HEK293 (cell line): ENCODE measurements around the gene RAVER2.

Source experiments
- ELK4 ChIP-seq: IDR thresholded peaks from 2 replicates; pipeline ENCODE4 v1.6.1; 2011; ENCODE audit warnings: mild to moderate bottlenecking, low read depth, low read length, borderline replicate concordance
- KLF1 ChIP-seq: fragments of 450-650 bp; formaldehyde crosslinking; IDR thresholded peaks from 2 replicates; pipeline ENCODE4 v1.5.1; 2016; ENCODE audit warnings: missing biosample characterization, missing genetic modification characterization
- ZSCAN16 ChIP-seq: fragments of 450-650 bp; formaldehyde crosslinking; IDR thresholded peaks from 2 replicates; pipeline ENCODE4 v1.5.1; 2016; ENCODE audit warnings: missing biosample characterization, missing genetic modification characterization

- TF ChIP-seq ELK4 = no peak
- TF ChIP-seq ZSCAN16 (tag by site-specific recombination) = no peak
- TF ChIP-seq KLF1 (tag by site-specific recombination) = no peak
Observed at GRCh38 chr1:64734287-64734652, 10.6 kb upstream of the RAVER2 start.
